HEK293T (cell line): Measurements from ENCODE around the gene LRRC8C.

Experiments
- CTCF ChIA-PET: fragments of 350-600 bp; formaldehyde crosslinking; extraction: SDS; loops from one replicate; lab custom pipeline; 2021; ENCODE audit warnings: antibody characterized with exemption, inconsistent platforms; lab: Yijun Ruan, JAX
- POLR2A ChIA-PET: fragments of 350-600 bp; formaldehyde crosslinking; extraction: SDS; loops from one replicate; lab custom pipeline; 2020; ENCODE audit warnings: antibody characterized with exemption, inconsistent platforms; lab: Yijun Ruan, JAX
- DNase-seq: peaks from one replicate; pipeline ENCODE4 v3.0.0; 2012; ENCODE audit warnings: mixed read lengths; ENCODE audit errors: extremely low spot score
- ARNT ChIP-seq: fragments of 450-650 bp; IDR thresholded peaks from 2 replicates; pipeline ENCODE4 v1.6.1; 2017; ENCODE audit warnings: mild to moderate bottlenecking
- BHLHE40 ChIP-seq: fragments of 450-650 bp; IDR thresholded peaks from 2 replicates; pipeline ENCODE4 v1.6.1; 2016; ENCODE audit warnings: mild to moderate bottlenecking, moderate library complexity, borderline replicate concordance
- CTBP1 ChIP-seq: fragments of 450-650 bp; IDR thresholded peaks from 2 replicates; pipeline ENCODE4 v1.6.1; 2016; ENCODE audit warnings: borderline replicate concordance
- ELF4 ChIP-seq: fragments of 450-650 bp; IDR thresholded peaks from 2 replicates; pipeline ENCODE4 v1.6.1; 2017; ENCODE audit warnings: antibody characterized with exemption
- FOXA1 ChIP-seq: fragments of 450-650 bp; IDR thresholded peaks from 2 replicates; pipeline ENCODE4 v1.6.1; 2016; ENCODE audit warnings: mild to moderate bottlenecking
- FOXK2 ChIP-seq: fragments of 450-650 bp; IDR thresholded peaks from 2 replicates; pipeline ENCODE4 v1.6.1; 2016; ENCODE audit warnings: mild to moderate bottlenecking
- FOXM1 ChIP-seq: fragments of 450-650 bp; IDR thresholded peaks from 2 replicates; pipeline ENCODE4 v1.6.1; 2017; ENCODE audit warnings: mild to moderate bottlenecking, borderline replicate concordance
- HDGF ChIP-seq: fragments of 450-650 bp; IDR thresholded peaks from 2 replicates; pipeline ENCODE4 v1.6.1; 2017; ENCODE audit warnings: antibody characterized with exemption, borderline replicate concordance
- L3MBTL2 ChIP-seq: fragments of 450-650 bp; conservative IDR thresholded peaks from 2 replicates; pipeline ENCODE4 v1.6.1; 2016; ENCODE audit warnings: mild to moderate bottlenecking
- LEF1 ChIP-seq: fragments of 450-650 bp; IDR thresholded peaks from 2 replicates; pipeline ENCODE4 v1.6.1; 2017; ENCODE audit warnings: mild to moderate bottlenecking, borderline replicate concordance
- NFRKB ChIP-seq: fragments of 450-650 bp; IDR thresholded peaks from 2 replicates; pipeline ENCODE4 v1.6.1; 2016; ENCODE audit warnings: mild to moderate bottlenecking, moderate library complexity
- PKNOX1 ChIP-seq: fragments of 450-650 bp; IDR thresholded peaks from 2 replicates; pipeline ENCODE4 v1.6.1; 2016
- SP1 ChIP-seq: fragments of 450-650 bp; IDR thresholded peaks from 2 replicates; pipeline ENCODE4 v1.6.1; 2017
- SUZ12 ChIP-seq: fragments of 450-650 bp; IDR thresholded peaks from 2 replicates; pipeline ENCODE4 v1.6.1; 2016; ENCODE audit warnings: mild to moderate bottlenecking
- TARDBP ChIP-seq: fragments of 450-650 bp; IDR thresholded peaks from 2 replicates; pipeline ENCODE4 v1.6.1; 2016
- ZNF384 ChIP-seq: fragments of 450-650 bp; IDR thresholded peaks from 2 replicates; pipeline ENCODE4 v1.6.1; 2016

Gene LRRC8C

DNA sequence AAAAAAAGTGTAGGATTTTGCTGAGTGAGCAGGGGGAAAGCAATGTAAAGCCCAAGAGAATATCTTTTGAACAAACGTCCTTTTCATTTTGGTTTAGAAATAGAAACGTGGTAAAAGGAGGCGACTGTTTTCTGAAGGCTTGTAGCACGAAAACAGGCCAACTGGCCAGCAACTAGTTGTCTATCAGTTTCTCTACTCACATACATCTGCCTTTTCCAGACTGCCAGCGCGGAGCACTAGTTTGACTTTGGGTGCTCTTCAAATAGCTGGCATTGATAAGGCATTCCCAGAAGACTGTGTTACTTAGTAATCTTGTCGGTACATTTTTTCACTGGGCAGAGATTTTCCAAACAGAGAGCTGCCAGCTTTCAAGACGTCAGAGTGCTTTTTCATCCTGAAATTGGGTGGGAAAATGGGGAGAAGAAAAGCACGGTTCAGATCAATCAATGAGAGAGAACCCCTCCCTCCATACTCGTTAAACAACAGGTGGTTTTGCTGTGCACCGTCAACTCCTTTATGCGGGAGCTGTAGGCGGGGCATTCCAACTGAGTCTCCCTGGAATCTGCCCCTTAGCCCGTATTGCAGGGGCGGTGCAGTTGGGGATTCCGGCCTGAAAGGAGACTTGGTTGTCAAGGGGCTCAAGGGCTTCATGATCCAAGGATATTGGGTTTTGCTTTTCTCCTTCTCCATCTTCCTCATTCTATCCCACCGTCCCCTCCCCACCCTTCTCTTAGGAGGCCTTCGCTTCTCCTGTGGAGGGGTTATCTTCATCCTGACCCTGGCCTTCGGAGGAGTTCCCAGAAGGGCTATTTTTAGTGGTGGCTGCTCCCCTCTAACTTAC is 884 bp upstream of the LRRC8C start:
- ChIA-PET POLR2A (interaction anchor here (0.7 to 1.9 kb wide), 4 partner anchors 77 to 131 kb away, joined by 3 to 12 read pairs (median 6); partner anchors contain the start of gene LRRC8B), CTCF (interaction anchor here (3.3 to 3.6 kb wide), 2 partner anchors 16 to 131 kb away, joined by 14 to 19 read pairs; no protein-coding TSS in a partner anchor)
- DNase-seq: peak; percentile 33
- TF ChIP-seq CTBP1 (no peak), ELF4 (no peak), FOXK2 (no peak), ZNF384 (no peak), FOXM1 (no peak), BHLHE40 (no peak), FOXA1 (no peak), L3MBTL2 (no peak), PKNOX1 (no peak), SUZ12 (no peak), TARDBP (no peak), SP1 (no peak), HDGF (no peak)

- peak; percentile 70 for DNase-seq
- ChIA-PET POLR2A (interaction anchor here (0.7 to 1.9 kb wide), 4 partner anchors 76 to 130 kb away, joined by 3 to 12 read pairs (median 6); partner anchors contain the start of gene LRRC8B), CTCF (interaction anchor here (3.3 kb wide), 1 partner anchor 130 kb away, joined by 19 read pairs; no protein-coding TSS in a partner anchor)
- TF ChIP-seq L3MBTL2 (peak; percentile 72; the same call in 1 of the 2 replicates), LEF1 (no peak)
These were observed 404 bp downstream of the LRRC8C start for GRCh38 chr1:89633248-89633799.

- TF ChIP-seq BHLHE40 (no peak), L3MBTL2 (no peak; the same call in 1 of the 2 replicates), ZNF384 (no peak), HDGF (no peak), SUZ12 (no peak), FOXA1 (no peak)
- ChIA-PET CTCF (interaction anchor here (3.3 kb wide), 1 partner anchor 129 kb away, joined by 19 read pairs; no protein-coding TSS in a partner anchor), POLR2A (interaction anchor here (1.9 kb wide), 1 partner anchor 129 kb away, joined by 12 read pairs; no protein-coding TSS in a partner anchor)
- DNase-seq: peak; percentile 43
These were observed 1.1 kb downstream of the LRRC8C start for GRCh38 chr1:89633800-89634625.

DNA sequence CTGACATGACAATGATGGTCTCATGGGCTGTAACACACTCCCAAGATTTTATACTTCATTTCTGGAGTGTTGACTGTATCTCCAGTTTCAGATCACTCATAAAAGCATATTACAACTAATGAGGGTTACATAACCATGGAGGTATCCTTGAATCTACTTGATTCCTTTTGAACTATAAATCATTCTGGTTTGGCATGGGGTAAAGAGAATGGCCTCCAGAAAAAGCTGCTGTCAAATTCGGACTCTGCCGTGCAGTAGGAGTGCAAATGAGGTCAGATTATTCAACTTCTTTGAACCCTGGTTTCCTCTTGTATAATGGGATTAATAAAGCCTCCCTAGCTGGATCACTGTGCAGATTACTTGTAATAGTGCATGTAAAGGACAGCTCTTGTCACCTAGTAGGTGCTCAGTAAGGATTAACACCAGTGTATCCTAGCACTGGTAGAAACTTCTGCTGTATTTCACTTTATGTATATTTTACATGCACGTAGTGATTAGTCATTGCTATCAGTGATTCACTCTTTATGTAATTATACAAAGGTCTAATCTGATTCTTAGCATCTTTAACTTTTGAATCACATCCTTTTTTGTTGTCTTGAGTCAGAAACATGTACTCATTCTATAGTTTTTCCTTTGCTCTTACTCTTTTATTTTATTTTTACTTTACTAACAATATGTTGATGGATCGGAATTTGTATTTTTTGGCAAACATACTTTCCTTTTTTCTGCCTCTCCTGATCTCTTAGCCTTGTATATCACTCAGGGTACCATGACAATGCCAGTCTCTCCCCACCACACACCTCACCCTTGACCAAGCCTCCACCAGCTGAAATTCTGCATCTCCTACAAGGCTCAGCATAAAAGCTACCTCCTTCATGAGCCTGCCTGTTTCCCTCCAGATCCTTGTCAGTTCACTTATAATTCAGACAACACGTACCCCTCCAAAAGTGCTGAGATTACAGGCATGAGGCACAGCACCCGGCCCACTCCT is 3.2 kb downstream of the LRRC8C start:
- TF ChIP-seq NFRKB: no peak
- TF ChIP-seq BHLHE40: no peak
- TF ChIP-seq CTBP1: no peak
- no peak for TF ChIP-seq HDGF
- TF ChIP-seq FOXA1: no peak
- no peak for TF ChIP-seq SP1
- no peak for TF ChIP-seq TARDBP
- peak; percentile 87 for TF ChIP-seq PKNOX1
- ChIA-PET POLR2A (interaction anchor here (0.8 kb wide), 1 partner anchor 101 kb away, joined by 3 read pairs; no protein-coding TSS in a partner anchor), CTCF (interaction anchor here (1.3 kb wide), 1 partner anchor 126 kb away, joined by 3 read pairs; no protein-coding TSS in a partner anchor)
- no peak for DNase-seq

- POLR2A ChIA-PET: no interaction called here
These were observed 4.6 kb downstream of the LRRC8C start for GRCh38 chr1:89637496-89637895.

DNA sequence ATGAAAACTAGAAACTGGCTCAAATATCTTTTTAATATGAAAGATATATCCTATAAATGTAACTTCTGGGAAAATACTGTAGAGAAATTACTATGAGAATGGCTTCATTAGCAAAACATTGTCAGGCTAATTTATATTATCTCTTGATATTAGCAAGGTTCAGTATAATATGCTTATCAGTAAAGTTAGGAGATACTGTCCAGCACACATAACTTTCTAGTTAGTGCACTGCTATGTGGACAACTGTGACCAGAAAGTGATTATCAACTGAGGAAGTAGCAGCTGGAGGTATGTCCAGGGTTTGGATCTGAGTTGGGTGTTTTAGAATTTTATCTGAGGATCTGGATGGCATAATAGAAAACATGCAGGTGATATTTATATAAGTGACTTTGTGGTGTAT is 7.5 kb downstream of the LRRC8C start:
- no peak for DNase-seq
- POLR2A ChIA-PET: no interaction called here
- CTCF ChIA-PET: no interaction called here
- TF ChIP-seq BHLHE40: no peak
- TF ChIP-seq HDGF: no peak
- no peak for TF ChIP-seq NFRKB

More at GRCh38 chr1:89637496-89637895, 4.6 kb downstream of the LRRC8C start:
- DNase-seq: no peak
- no peak for TF ChIP-seq ARNT
- CTCF ChIA-PET: no interaction called here
